Stimulated activated CD4-positive, alpha-beta T cell treated with anti-CD3 and anti-CD28 coated beads, Interleukin-1b, Interleukin-23, amount 100 ng/mL, for 48 hours (primary cell): Measurements from ENCODE around the gene CDH4.
"Not testable (repeated sequence)": the region's sequence is repeated elsewhere in the genome, so short reads cannot be mapped to it uniquely, and the experiment has no call there.

ENCODE experiments used
- DNase-seq: peaks from one replicate; pipeline ENCODE4 v3.0.0-alpha.2; 2020

The CDH4 gene

GRCh38 chr20:61965606-61966491 lies 713.8 kb downstream of the CDH4 start:
- no peak for DNase-seq

GRCh38 chr20:61966492-61967244 lies 714.6 kb downstream of the CDH4 start:
- no peak for DNase-seq

GRCh38 chr20:61967300-61967699 lies 715.2 kb downstream of the CDH4 start:
- DNase-seq: no peak

DNA sequence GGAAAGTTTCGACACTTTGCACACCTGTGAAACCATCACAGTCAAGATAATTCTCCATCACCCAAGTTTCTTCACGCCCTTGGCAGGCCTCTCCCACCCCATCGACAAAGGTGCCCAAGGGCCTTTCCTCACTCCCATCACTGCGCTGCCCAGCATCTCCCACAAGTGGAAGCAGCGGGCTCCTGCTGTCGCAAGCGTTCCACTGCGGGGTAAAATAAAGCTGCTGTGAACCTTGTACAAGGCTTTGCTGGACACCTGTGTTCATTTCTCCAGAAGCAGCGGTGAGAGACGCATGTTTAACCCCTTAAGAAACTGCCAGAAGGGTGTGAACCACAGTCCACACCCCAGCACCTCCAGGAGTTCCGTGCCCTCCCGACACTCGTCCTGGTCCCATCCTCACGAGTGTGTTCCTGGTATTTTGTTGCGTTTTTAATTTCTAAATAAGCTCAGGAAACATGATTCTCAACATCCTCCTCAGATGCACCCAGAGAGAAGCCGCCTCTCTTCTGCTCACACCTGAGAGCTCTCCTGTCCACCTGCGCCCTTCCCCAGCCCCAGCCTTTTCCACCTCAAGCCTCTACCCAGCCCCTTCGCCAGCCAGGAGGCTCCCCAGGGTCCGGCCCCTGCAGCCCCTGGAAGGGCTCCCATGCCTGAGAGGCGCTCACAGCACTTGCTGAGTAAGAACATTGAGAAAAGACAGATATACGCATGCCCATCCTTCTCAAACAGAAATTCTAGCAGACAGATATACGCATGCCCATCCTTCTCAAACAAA lies 716.2 kb downstream of the CDH4 start:
- no peak for DNase-seq

DNA sequence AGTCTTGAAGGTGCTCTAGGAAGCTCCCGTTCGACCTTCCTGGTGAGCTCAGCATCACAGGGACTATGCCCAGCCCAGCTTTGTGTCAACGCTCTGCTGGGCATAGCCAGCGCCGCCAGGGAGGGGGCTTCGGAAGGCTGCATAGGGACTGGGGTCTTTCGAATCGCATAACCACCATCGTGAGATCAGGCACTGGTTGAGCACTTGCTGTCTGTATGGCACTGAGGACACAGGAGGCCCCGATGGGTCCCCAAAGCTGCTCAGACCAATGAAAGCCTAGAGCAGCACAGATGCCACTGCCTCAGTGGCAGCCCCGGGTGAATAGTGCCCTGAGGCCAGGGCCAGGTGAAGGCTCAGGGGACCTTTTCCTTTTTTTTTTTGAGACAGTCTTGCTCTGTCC lies 716.9 kb downstream of the CDH4 start:
- no peak for DNase-seq

DNA sequence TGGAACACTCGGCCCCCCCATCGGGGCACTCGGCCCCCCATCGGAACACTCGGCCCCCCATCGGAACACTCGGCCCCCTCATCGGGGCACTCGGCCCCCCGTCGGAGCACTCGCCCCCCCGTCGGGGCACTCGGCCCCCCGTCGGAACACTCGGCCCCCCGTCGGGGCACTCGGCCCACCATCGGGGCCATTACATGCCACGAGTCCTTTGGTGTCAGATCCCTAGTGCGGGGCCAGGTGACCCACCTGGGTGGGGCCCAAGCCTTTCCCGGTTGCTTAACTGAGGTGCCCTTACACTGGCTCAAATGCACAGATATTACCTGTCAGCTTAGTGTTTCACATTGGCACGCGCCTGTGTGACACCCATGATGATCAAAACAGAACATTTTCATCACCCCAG lies 717.7 kb downstream of the CDH4 start:
- DNase-seq: no peak

DNA sequence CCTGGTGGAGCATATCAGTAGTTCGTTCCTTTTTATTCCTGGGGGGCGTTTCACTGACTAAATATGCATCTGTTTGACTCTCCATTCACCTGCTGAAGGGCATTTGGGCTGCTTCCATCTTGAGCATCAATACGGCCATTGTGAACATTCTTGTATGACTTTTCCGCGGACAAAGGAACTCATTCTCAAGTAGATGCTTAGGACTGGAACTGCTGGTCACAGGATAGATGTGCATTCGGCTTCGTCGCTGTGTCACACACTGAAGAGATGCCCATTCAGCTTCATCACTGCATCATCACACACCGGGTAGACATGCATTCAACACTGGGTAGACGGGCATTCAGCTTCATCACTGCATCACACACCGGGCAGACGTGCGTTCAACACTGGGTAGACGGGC lies 718.3 kb downstream of the CDH4 start:
- no peak for DNase-seq

DNA sequence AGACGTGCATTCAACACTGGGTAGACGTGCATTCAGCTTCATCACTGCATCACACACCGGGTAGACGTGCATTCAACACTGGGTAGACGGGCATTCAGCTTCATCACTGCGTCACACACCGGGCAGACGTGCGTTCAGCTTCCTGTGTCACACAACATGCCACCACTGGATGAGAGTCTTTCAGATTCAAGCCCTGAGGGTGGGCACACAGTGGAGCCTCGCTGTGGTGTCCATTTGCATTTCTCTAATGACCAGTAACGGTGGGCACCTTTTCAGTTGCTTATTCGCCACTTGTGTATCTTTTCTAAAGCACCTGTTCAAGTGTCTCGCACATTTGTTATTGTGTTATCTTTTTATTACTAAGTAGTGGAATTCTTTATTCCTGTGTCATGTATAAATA lies 719.5 kb downstream of the CDH4 start:
- not testable (repeated sequence) for DNase-seq

GRCh38 chr20:61972636-61973508 lies 720.8 kb downstream of the CDH4 start:
- DNase-seq: no peak

DNA sequence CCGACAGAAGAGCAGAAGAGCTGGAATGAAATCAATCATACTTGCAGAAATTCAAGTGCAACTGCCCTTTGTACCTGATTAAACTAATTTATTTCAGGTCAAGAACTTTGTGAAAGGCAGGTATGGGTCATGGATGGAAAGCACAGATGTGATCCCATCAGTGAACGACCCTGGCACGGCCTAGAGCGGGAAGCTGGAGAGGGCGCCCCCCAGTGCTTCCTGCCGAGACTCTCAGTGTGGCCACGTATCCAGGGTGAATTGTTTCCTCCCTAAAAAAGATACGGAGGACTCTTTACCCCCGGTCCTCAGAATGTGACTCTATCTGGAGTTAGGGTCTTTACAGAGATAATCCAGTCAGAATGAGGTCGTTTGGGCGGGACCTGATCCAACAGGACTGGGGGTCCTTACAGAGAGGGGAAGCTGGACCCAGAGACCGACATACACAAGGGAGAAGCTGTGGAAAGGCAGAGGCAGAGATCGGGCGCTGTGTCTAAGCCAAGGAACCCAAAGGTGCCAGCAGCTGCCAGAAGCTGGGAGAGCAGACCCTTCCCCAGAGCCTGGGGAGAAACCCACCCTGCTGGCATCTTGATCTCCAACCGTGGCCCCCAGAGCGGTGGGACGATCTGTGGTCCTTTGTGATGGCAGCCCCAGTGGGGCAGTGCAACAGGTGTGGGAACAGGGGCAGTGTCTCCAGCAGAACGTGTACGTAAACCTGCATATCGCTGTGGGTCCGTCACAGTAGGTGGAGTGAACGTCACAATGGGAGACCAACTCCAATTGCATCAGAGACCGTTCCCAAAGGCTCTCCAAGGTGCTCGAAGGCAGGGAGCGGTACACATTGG lies 721.7 kb downstream of the CDH4 start:
- DNase-seq: no peak

DNA sequence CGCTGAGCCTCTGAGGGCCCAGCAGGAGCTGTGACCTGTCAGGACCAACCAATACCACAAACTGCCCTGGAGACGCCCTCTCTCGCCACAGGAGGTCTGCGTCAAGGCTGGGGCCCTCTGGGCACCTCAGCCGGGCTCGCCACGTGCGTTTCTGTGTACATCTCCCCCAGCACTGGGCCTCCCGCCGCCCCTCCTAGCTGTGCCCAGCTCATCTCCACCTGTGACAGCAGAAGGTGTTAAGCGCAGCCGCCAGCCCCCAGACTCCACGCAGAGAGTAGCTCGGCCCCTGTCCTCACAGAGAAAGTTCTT lies 722.2 kb downstream of the CDH4 start:
- DNase-seq: no peak

GRCh38 chr20:61975407-61976129 lies 723.5 kb downstream of the CDH4 start:
- no peak for DNase-seq

- DNase-seq: no peak
Measured at GRCh38 chr20:61976263-61976643, 724.2 kb downstream of the CDH4 start.

DNA sequence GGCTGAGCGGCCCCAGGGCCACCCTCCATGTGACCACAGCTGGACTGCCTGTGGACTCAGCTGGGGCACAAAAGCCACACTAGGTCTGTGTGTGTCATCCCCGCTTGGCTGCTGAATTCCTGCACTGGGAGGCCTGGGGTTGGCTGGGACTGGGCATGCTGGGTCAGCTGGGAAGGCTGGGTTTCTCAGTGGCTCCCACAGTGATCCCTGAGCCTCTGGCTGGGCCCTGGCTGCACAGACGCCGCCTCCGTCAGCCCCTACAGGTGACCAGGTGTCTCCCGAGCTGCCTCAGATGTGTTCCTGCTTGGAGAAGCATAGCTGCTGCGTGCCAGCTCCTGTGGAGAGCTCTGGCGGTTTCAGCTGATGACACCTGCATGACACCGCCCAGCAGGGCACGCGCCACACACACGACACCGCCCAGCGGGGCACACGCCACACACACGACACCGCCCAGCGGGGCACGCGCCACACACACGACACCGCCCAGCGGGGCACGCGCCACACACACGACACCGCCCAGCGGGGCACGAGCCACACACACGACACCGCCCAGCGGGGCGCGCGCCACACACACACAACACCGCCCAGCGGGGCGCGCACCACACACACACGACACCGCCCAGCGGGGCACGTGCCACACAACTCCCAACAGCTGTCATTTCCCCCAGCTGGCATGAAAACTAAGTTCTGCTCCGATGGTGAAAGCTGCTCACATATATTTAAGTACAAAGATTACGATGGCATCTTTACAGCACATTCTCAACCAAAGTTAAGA lies 724.8 kb downstream of the CDH4 start:
- DNase-seq: no peak

DNA sequence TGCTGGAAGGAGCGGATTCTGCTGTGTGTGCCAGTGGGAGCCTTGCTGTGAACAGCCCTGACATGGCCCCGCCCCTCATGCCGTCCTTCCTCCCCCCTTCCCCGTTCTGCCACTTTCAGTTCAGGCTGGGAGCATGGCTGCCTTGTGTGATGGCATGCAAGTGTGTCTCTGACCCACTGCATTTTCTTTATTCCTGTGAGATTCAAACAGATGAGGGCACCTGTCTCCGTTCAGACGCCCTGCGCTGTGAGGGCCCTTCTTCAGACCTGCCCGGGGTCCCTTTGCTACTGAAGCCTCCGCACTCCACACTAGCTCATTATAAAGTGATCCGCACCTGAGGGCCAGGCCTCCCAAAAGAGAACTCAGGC lies 725.3 kb downstream of the CDH4 start:
- DNase-seq: no peak

- no peak for DNase-seq
Measured at GRCh38 chr20:61978491-61978890, 726.4 kb downstream of the CDH4 start.

- no peak for DNase-seq
Measured at GRCh38 chr20:61979090-61979489, 727.0 kb downstream of the CDH4 start.

DNA sequence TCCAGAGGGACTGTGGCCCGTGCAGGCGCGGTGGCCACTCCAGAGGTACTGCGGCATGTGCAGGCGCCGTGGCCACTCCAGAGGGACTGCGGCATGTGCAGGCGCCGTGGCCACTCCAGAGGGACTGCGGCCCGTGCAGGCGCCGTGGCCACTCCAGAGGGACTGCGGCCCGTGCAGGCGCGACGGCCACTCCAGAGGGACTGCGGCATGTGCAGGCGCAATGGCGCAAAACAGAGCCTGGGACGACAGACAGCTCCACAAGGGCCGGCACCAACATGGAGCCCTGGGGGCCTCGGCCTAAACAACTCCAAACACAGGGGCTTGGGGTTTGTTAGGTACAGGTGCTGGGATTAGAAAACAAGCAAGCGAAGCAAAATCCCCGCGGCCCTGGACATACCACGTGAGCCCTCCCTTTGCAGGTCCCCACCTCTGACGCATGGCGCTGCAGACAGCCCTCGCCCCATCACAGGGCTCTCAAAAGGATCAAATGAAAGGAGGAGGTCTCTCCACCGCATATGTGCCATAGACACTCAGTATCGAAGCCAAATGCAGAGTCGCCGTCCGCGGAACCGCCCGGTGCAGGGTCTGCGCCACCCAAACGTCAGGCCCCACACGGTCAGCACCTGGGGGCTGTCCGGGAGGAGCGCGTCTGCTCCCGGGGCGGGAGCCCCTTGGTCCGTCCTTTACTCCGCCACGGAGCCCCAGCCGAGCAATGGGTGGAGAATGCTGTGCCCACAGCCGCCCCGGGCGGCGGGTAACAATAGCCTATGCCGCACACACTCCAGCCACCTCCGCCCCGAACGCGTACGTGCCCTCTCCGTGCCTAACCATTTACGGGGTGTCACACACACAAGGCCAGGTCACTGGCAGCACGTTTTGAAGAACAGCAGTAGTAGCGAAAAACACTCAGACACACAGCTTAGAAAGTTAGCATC lies 727.9 kb downstream of the CDH4 start:
- no peak for DNase-seq
